K562 (cell line): Measurements from ENCODE around the gene STRIP1. TPM values are rescaled to one million over a fixed set of nuclear protein-coding genes. Genes with fewer than 3 reads are reported as not detected.

ENCODE experiments used
- ATAC-seq: fragments of 200-7000 bp; cut with Tn5 transposase; 3 replicates; pipeline ENCODE4 v1.9.1; 2020; ENCODE audit warnings: moderate library complexity
- BruUV-seq: library from RNA; stranded (reverse); fragments of 400-500 nt; replicated peaks from 2 replicates; lab custom pipeline; 2021; lab: Mats Ljungman, UMichigan
- CTCF ChIA-PET: fragments of 300-600 bp; formaldehyde crosslinking; extraction: SDS; loops from one replicate; lab custom pipeline; 2021; ENCODE audit warnings: low intra/inter-chr PET ratio; lab: Yijun Ruan, JAX
- POLR2A ChIA-PET: fragments of 300-600, 350-650 bp; sonication (Branson Sonifier 250); formaldehyde crosslinking; extraction: SDS; loops from one replicate; lab custom pipeline; 2021; ENCODE audit warnings: antibody characterized with exemption, inconsistent platforms; lab: Yijun Ruan, JAX
- DNase-seq, 4 experiments: peaks; one replicate each; pipeline versions ENCODE4 v3.0.0 to v3.0.0-alpha.2; 2011 to 2018; ENCODE audit warnings: low spot score in 3 of 4, mixed read lengths in 3 of 4; ENCODE audit errors: extremely low read depth in 1 of 4
- FAIRE-seq: peaks from 2 replicates; lab custom pipeline; 2011; peaks lifted over from hg19 to GRCh38; lab: Jason Lieb, UNC
- H2AFZ ChIP-seq: 2 replicates; pipeline ENCODE4 v1.6.0; 2011; ENCODE audit warnings: low read depth, low read length, control low read depth, inconsistent platforms
- H3K27ac ChIP-seq: fragments of 200-600 bp; 3 replicates; pipeline ENCODE4 v1.8.0; 2011; ENCODE audit warnings: low read depth, mild to moderate bottlenecking, control low read depth, inconsistent platforms, low read length, moderate library complexity, mixed read lengths; ENCODE audit errors: extremely low read depth
- H3K27me3 ChIP-seq, 2 experiments: fragments of 300-600 bp in 1 of 2; 2 replicates in 1 of 2; 3 replicates in 1 of 2; pipeline versions ENCODE4 v1.6.0 to v1.8.0; 2011; ENCODE audit warnings: inconsistent platforms in 2 of 2, low read length in 2 of 2, mild to moderate bottlenecking in 1 of 2, mixed read lengths in 1 of 2, moderate library complexity in 1 of 2; ENCODE audit not compliant: control insufficient read depth in 2 of 2, insufficient read depth in 2 of 2
- H3K36me3 ChIP-seq: fragments of 300-600 bp; 3 replicates; pipeline ENCODE4 v1.8.0; 2011; ENCODE audit warnings: mild to moderate bottlenecking, low read length, inconsistent platforms; ENCODE audit not compliant: control insufficient read depth, insufficient read depth
- H3K4me1 ChIP-seq, 2 experiments: fragments of 200-600 bp in 1 of 2; replicated peaks in 1 of 2; 2 replicates in 1 of 2; 3 replicates in 1 of 2; pipeline versions ENCODE4 v1.5.1 to v1.8.0; 2011; ENCODE audit warnings: inconsistent platforms in 2 of 2, low read length in 2 of 2, mild to moderate bottlenecking in 1 of 2, mixed read lengths in 1 of 2, moderate library complexity in 1 of 2; ENCODE audit not compliant: control insufficient read depth in 2 of 2, insufficient read depth in 2 of 2
- H3K4me2 ChIP-seq: 2 replicates; pipeline ENCODE4 v1.6.1; 2011; ENCODE audit warnings: low read length, control low read depth, inconsistent platforms, mixed read lengths; ENCODE audit not compliant: insufficient read depth
- H3K4me3 ChIP-seq: fragments of 200-600 bp; sonication (generic), shearing (Covaris generic); 2 replicates; pipeline ENCODE4 v1.5.1; 2016; ENCODE audit warnings: control low read depth, inconsistent platforms
- H3K79me2 ChIP-seq: fragments of 200-600 bp; 3 replicates; pipeline ENCODE4 v1.8.0; 2011; ENCODE audit warnings: low read length, inconsistent platforms; ENCODE audit not compliant: control insufficient read depth, insufficient read depth
- H3K9ac ChIP-seq, 2 experiments: 2 replicates each; pipeline versions ENCODE4 v1.6.0 to v1.6.1; 2011; ENCODE audit warnings: low read depth in 2 of 2, low read length in 2 of 2, control low read depth in 1 of 2, inconsistent platforms in 1 of 2, mild to moderate bottlenecking in 1 of 2, mixed read lengths in 1 of 2; ENCODE audit not compliant: insufficient read depth in 1 of 2
- H3K9me1 ChIP-seq: one replicate; pipeline ENCODE4 v1.6.0; 2011; ENCODE audit warnings: inconsistent platforms, mild to moderate bottlenecking, low read length, moderate library complexity; ENCODE audit not compliant: control insufficient read depth, insufficient read depth
- H3K9me3 ChIP-seq: replicated peaks from 2 replicates; pipeline ENCODE4 v1.5.1; 2011; ENCODE audit warnings: low read depth, low read length, inconsistent platforms; ENCODE audit not compliant: control insufficient read depth, insufficient read depth
- H4K20me1 ChIP-seq: replicated peaks from 2 replicates; pipeline ENCODE4 v1.6.1; 2011; ENCODE audit warnings: low read length, inconsistent platforms, mixed read lengths; ENCODE audit not compliant: control insufficient read depth, insufficient read depth
- CEBPB ChIP-seq: fragments of 450-650 bp; IDR thresholded peaks from 2 replicates; pipeline ENCODE4 v1.6.1; 2016; ENCODE audit warnings: missing genetic modification characterization, missing compliant biosample characterization
- DNMT1 ChIP-seq: fragments of 450-650 bp; IDR thresholded peaks from 2 replicates; pipeline ENCODE4 v1.6.1; 2016; ENCODE audit warnings: antibody characterized with exemption, mild to moderate bottlenecking
- FUS ChIP-seq: fragments of 200-400 bp; formaldehyde crosslinking; optimal IDR thresholded peaks from 2 replicates; pipeline ENCODE3; 2017; ENCODE audit warnings: low read depth, low read length
- TBP ChIP-seq: optimal IDR thresholded peaks from 2 replicates; pipeline ENCODE3; 2011; ENCODE audit warnings: low read depth, low read length, improper control_type of control experiment
- ZBTB26 ChIP-seq: fragments of 450-650 bp; formaldehyde crosslinking; IDR thresholded peaks from 2 replicates; pipeline ENCODE4 v1.4.0; 2022; ENCODE audit warnings: missing genetic modification characterization
- ZNF586 ChIP-seq: fragments of 450-650 bp; formaldehyde crosslinking; conservative IDR thresholded peaks from 2 replicates; pipeline ENCODE4 v1.4.0; 2020; ENCODE audit warnings: mild to moderate bottlenecking, moderate library complexity
- WGBS: fragments of 100-300 bp; shearing (Covaris generic); methylation state at CpG from one replicate; pipeline ENCODE4 v1.1.6; 2016; ENCODE audit warnings: low coverage, mixed read lengths; ENCODE audit not compliant: insufficient coverage; ENCODE audit errors: missing lambda C conversion rate; 5-methylcytosine and 5-hydroxymethylcytosine counted together
- in situ Hi-C: fragments of 300-500 bp; cut with MboI; formaldehyde crosslinking; loops from 4 replicates; pipeline ENCODE4 v1.15.0; 2018; ENCODE audit warnings: inconsistent platforms, mixed read lengths
- intact Hi-C: fragments of 100-400 bp; cut with micrococcal nuclease; formaldehyde crosslinking; loops from 2 replicates; pipeline ENCODE4 v1.14.2; 2022
- polyA plus RNA-seq, 8 experiments: library from polyadenylated mRNA; depleted of rRNA in 4 of 8; stranded (reverse) in 5 of 8; unstranded in 3 of 8; fragments of >200 nt; fragmentation: Nextera tagmentation in 2 of 8; fragmentation: Illumina TruSeq in 1 of 8; extraction: Ambion mirVana in 2 of 8; extraction: Trizol in 1 of 8; gene quantifications; 2 replicates each; pipeline versions ENCODE4 v1.2.1 to v1.2.3, GENCODE V29; 2011 to 2014; ENCODE audit warnings: inconsistent platforms in 1 of 8, missing spikeins in 1 of 8
- total RNA-seq, 7 experiments: library from RNA; depleted of rRNA in 6 of 7; stranded (reverse); fragments of >200 nt in 6 of 7; fragmentation: Illumina TruSeq in 2 of 7; extraction: Trizol in 2 of 7; gene quantifications; 2 replicates each; pipeline versions ENCODE4 v1.2.1 to v1.2.3, GENCODE V29; 2011 to 2021; ENCODE audit warnings: low replicate concordance in 1 of 7

The STRIP1 gene
- total and polyA plus RNA-seq, 9 of the 15 experiments (the other 6 are each of a cell fraction or from before 2014, with no cell fraction given) = 9.9 to 42.3 (median 32.0) TPM

- Histone ChIP-seq H3K4me3 (no peak overlapping the region), H3K9me3 (no peaks in the 10 kb centered on the region), H3K9ac (no peak overlapping the region), H3K27me3 (no peaks in the 10 kb centered on the region), H4K20me1 (peaks cover 9% of the 10 kb centered on the region), H3K4me1 (peaks cover 0 to 18% of the 10 kb centered on the region in 2 experiments; a peak in 3 of 5 replicates), H3K9me1 (no peaks in the 10 kb centered on the region), H2AFZ (no peak overlapping the region), H3K4me2 (no peak overlapping the region), H3K79me2 (peaks cover 57% of the 10 kb centered on the region), H3K36me3 (peaks cover 45% of the 10 kb centered on the region), H3K27ac (no peak overlapping the region)
- in situ Hi-C loops = no loop called here
- FAIRE-seq (no peak), ATAC-seq (no peak), DNase-seq (no peak)
- BruUV-seq = no TSS peak
- TF ChIP-seq DNMT1 = no peak
- TF ChIP-seq ZBTB26 (CRISPR knock-in tag) = no peak
- TF ChIP-seq ZNF586 (CRISPR knock-in tag) = no peak
- peak; percentile 44; the same call in 1 of the 2 replicates for TF ChIP-seq CEBPB (tag)
- no peak for TF ChIP-seq FUS
- TF ChIP-seq TBP = no peak
- 86% methylated on average over 2 of the region's 2 CpGs for WGBS
- POLR2A ChIA-PET = interaction anchor here (0.7 to 8.3 kb wide), 7 partner anchors 10 to 188 kb away, joined by 3 to 77 read pairs (median 3); partner anchors contain the start of gene AHCYL1
- CTCF ChIA-PET = no interaction called here
- intact Hi-C loops = no loop called here
Measured at GRCh38 chr1:109995536-109995935, 38.9 kb upstream of the STRIP1 start.
